Measurements from ENCODE around the gene NDUFS1. TPM values are rescaled to one million over a fixed set of nuclear protein-coding genes. Genes with fewer than 3 reads are reported as not detected.

The NDUFS1 gene
- total and polyA plus RNA-seq, 2 of the 8 experiments (the other 6 are each of a cell fraction or from before 2014, with no cell fraction given): 42.1 to 97.0 TPM

DNA sequence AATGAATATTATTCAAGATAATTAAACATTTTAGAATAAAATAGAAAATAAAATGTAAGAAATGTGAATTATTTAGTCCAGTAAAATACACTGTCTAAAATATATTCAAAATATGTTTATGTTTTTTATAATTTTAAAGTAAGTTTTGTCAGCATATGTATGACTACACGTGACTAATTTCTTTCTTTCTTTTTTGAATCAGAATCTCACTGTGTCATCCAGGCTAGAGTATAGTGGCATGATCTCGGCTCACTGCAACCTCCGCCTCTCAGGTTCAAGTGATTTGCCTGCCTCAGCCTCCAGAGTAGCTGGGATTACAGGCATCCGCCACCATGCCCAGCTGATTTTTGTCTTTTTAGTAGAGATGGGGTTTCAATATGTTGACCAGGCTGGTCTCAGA lies 54.2 kb downstream of the NDUFS1 start (continued):
- TF ChIP-seq, protein P1, sequence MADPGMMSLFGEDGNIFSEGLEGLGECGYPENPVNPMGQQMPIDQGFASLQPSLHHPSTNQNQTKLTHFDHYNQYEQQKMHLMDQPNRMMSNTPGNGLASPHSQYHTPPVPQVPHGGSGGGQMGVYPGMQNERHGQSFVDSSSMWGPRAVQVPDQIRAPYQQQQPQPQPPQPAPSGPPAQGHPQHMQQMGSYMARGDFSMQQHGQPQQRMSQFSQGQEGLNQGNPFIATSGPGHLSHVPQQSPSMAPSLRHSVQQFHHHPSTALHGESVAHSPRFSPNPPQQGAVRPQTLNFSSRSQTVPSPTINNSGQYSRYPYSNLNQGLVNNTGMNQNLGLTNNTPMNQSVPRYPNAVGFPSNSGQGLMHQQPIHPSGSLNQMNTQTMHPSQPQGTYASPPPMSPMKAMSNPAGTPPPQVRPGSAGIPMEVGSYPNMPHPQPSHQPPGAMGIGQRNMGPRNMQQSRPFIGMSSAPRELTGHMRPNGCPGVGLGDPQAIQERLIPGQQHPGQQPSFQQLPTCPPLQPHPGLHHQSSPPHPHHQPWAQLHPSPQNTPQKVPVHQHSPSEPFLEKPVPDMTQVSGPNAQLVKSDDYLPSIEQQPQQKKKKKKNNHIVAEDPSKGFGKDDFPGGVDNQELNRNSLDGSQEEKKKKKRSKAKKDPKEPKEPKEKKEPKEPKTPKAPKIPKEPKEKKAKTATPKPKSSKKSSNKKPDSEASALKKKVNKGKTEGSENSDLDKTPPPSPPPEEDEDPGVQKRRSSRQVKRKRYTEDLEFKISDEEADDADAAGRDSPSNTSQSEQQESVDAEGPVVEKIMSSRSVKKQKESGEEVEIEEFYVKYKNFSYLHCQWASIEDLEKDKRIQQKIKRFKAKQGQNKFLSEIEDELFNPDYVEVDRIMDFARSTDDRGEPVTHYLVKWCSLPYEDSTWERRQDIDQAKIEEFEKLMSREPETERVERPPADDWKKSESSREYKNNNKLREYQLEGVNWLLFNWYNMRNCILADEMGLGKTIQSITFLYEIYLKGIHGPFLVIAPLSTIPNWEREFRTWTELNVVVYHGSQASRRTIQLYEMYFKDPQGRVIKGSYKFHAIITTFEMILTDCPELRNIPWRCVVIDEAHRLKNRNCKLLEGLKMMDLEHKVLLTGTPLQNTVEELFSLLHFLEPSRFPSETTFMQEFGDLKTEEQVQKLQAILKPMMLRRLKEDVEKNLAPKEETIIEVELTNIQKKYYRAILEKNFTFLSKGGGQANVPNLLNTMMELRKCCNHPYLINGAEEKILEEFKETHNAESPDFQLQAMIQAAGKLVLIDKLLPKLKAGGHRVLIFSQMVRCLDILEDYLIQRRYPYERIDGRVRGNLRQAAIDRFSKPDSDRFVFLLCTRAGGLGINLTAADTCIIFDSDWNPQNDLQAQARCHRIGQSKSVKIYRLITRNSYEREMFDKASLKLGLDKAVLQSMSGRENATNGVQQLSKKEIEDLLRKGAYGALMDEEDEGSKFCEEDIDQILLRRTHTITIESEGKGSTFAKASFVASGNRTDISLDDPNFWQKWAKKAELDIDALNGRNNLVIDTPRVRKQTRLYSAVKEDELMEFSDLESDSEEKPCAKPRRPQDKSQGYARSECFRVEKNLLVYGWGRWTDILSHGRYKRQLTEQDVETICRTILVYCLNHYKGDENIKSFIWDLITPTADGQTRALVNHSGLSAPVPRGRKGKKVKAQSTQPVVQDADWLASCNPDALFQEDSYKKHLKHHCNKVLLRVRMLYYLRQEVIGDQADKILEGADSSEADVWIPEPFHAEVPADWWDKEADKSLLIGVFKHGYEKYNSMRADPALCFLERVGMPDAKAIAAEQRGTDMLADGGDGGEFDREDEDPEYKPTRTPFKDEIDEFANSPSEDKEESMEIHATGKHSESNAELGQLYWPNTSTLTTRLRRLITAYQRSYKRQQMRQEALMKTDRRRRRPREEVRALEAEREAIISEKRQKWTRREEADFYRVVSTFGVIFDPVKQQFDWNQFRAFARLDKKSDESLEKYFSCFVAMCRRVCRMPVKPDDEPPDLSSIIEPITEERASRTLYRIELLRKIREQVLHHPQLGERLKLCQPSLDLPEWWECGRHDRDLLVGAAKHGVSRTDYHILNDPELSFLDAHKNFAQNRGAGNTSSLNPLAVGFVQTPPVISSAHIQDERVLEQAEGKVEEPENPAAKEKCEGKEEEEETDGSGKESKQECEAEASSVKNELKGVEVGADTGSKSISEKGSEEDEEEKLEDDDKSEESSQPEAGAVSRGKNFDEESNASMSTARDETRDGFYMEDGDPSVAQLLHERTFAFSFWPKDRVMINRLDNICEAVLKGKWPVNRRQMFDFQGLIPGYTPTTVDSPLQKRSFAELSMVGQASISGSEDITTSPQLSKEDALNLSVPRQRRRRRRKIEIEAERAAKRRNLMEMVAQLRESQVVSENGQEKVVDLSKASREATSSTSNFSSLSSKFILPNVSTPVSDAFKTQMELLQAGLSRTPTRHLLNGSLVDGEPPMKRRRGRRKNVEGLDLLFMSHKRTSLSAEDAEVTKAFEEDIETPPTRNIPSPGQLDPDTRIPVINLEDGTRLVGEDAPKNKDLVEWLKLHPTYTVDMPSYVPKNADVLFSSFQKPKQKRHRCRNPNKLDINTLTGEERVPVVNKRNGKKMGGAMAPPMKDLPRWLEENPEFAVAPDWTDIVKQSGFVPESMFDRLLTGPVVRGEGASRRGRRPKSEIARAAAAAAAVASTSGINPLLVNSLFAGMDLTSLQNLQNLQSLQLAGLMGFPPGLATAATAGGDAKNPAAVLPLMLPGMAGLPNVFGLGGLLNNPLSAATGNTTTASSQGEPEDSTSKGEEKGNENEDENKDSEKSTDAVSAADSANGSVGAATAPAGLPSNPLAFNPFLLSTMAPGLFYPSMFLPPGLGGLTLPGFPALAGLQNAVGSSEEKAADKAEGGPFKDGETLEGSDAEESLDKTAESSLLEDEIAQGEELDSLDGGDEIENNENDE (IDR thresholded peaks at IDR 0.05; ENCODE audit: insufficient replicate concordance, low read length): no peak
- TF ChIP-seq CREB1 (IDR thresholded peaks at IDR 0.05) (no peak), NRF1 (IDR thresholded peaks at IDR 0.05; ENCODE audit: low read depth, low read length) (no peak), FOSL1 (IDR thresholded peaks at IDR 0.05; ENCODE audit: insufficient read depth, low read depth, low read length) (no peak), CBX5 (IDR thresholded peaks at IDR 0.05; ENCODE audit: low read depth, low read length) (no peak), EGR1 (IDR thresholded peaks at IDR 0.05; ENCODE audit: borderline replicate concordance, low read depth, low read length) (no peak), CHD1 (IDR thresholded peaks at IDR 0.05; ENCODE audit: low read depth, low read length) (no peak), SRF (IDR thresholded peaks at IDR 0.05; ENCODE audit: low read depth, low read length) (no peak), ZNF274 (IDR thresholded peaks at IDR 0.05; ENCODE audit: borderline replicate concordance, extremely low read depth, low read length) (no peak), EP300 (IDR thresholded peaks at IDR 0.05; ENCODE audit: borderline replicate concordance in 1 of 2, low read depth in 2 of 2, low read length in 2 of 2) (no peak), SP1 (IDR thresholded peaks at IDR 0.05; ENCODE audit: low read depth, low read length) (no peak), CEBPB (IDR thresholded peaks at IDR 0.05; ENCODE audit: low read depth, low read length) (no peak)

Data from H1 (cell line).